A673 (cell line): Measurements from ENCODE around the gene FRMD6. TPM values are rescaled to one million over a fixed set of nuclear protein-coding genes. Genes with fewer than 3 reads are reported as not detected.

Experiments used
- BruUV-seq: library from RNA; stranded (reverse); fragments of 400-500 nt; replicated peaks from 2 replicates; lab custom pipeline; 2021; lab: Mats Ljungman, UMichigan
- CTCF ChIA-PET: fragments of 300-600 bp; sonication (Branson Sonifier 250); formaldehyde crosslinking; loops from one replicate; lab custom pipeline; 2022; ENCODE audit warnings: antibody characterized with exemption; lab: Charles Lee
- POLR2A ChIA-PET: fragments of 300-600 bp; sonication (Branson Sonifier 250); formaldehyde crosslinking; loops from one replicate; lab custom pipeline; 2022; ENCODE audit warnings: antibody characterized with exemption; ENCODE audit not compliant: low non-redundant PET; lab: Charles Lee
- DNase-seq: peaks from one replicate; pipeline ENCODE4 v3.0.0-alpha.2; 2015; ENCODE audit warnings: low spot score
- H3K27ac ChIP-seq: fragments of 200-600 bp; sonication (generic); 2 replicates; pipeline ENCODE4 v1.5.1; 2016; ENCODE audit warnings: mixed run types, low read depth, mild to moderate bottlenecking, mixed read lengths, antibody characterized with exemption, low read length; ENCODE audit not compliant: poor library complexity, severe bottlenecking
- H3K27me3 ChIP-seq: fragments of 200-600 bp; sonication (generic); replicated peaks from 2 replicates; pipeline ENCODE4 v1.6.1; 2017; ENCODE audit warnings: mixed run types, low read depth, mild to moderate bottlenecking, mixed read lengths, antibody characterized with exemption, low read length; ENCODE audit not compliant: insufficient read depth, poor library complexity
- H3K36me3 ChIP-seq: fragments of 200-600 bp; sonication (generic); 2 replicates; pipeline ENCODE4 v1.6.1; 2016; ENCODE audit warnings: mixed run types, mild to moderate bottlenecking, mixed read lengths, antibody characterized with exemption, low read length; ENCODE audit not compliant: insufficient read depth, poor library complexity, severe bottlenecking
- H3K4me1 ChIP-seq: fragments of 200-600 bp; sonication (generic); 2 replicates; pipeline ENCODE4 v1.6.1; 2017; ENCODE audit warnings: mixed run types, mild to moderate bottlenecking, mixed read lengths, antibody characterized with exemption, low read length; ENCODE audit not compliant: insufficient read depth, poor library complexity, severe bottlenecking
- H3K4me3 ChIP-seq: fragments of 200-600 bp; sonication (generic); 2 replicates; pipeline ENCODE4 v1.5.1; 2016; ENCODE audit warnings: low read depth, mixed run types, mild to moderate bottlenecking, mixed read lengths, low read length; ENCODE audit not compliant: poor library complexity, severe bottlenecking
- H3K9me3 ChIP-seq: fragments of 200-600 bp; sonication (generic); 2 replicates; pipeline ENCODE4 v1.6.1; 2016; ENCODE audit warnings: mixed run types, low read depth, mild to moderate bottlenecking, mixed read lengths, antibody characterized with exemption, low read length; ENCODE audit not compliant: poor library complexity, severe bottlenecking
- CTCF ChIP-seq: fragments of 300-800, 200-600 bp; sonication (generic); conservative IDR thresholded peaks from 2 replicates; pipeline ENCODE4 v1.5.1; 2017; ENCODE audit warnings: low read depth, mild to moderate bottlenecking, antibody characterized with exemption, low read length, moderate library complexity, mixed read lengths
- EZH2 ChIP-seq: fragments of 200-600 bp; sonication (generic); IDR thresholded peaks from 2 replicates; pipeline ENCODE4 v1.6.1; 2017; ENCODE audit warnings: borderline replicate concordance, low read depth, mild to moderate bottlenecking, mixed read lengths, antibody characterized with exemption, low read length; ENCODE audit not compliant: poor library complexity, severe bottlenecking
- intact Hi-C: fragments of 100-400 bp; cut with micrococcal nuclease; formaldehyde crosslinking; loops from one replicate; pipeline ENCODE4 v1.10.0; 2022; ENCODE audit not compliant: unreplicated experiment
- total RNA-seq: library from RNA; stranded (reverse); gene quantifications from 2 replicates; pipeline ENCODE4 v1.2.3, GENCODE V29; 2021

The FRMD6 gene
- total RNA-seq, 1 experiment from 2014 or later, result 27.6 TPM

- TF ChIP-seq EZH2, result no peak
- TF ChIP-seq CTCF, result no peak
- no peaks in the 10 kb centered on the region for H3K4me1 ChIP-seq
- ChIA-PET POLR2A (no interaction called here), CTCF (no interaction called here)
- H3K9me3 ChIP-seq, result no peaks in the 10 kb centered on the region
- H3K36me3 ChIP-seq, result peaks cover 7% of the 10 kb centered on the region
- H3K27me3 ChIP-seq, result no peaks in the 10 kb centered on the region
- intact Hi-C loops, result no loop called here
- BruUV-seq, result no TSS peak
- no peak overlapping the region for H3K27ac ChIP-seq
- no peak for DNase-seq
- no peak overlapping the region for H3K4me3 ChIP-seq
Measured at GRCh38 chr14:51704545-51704944, 52.8 kb downstream of the FRMD6 start.

- H3K27ac ChIP-seq, result no peak overlapping the region
- H3K36me3 ChIP-seq, result peaks cover 14% of the 10 kb centered on the region
- ChIA-PET CTCF (no interaction called here), POLR2A (no interaction called here)
- TF ChIP-seq EZH2, result no peak
- no peak for TF ChIP-seq CTCF
- BruUV-seq, result no TSS peak
- H3K4me3 ChIP-seq, result no peak overlapping the region
- no peak for DNase-seq
- intact Hi-C loops, result loop anchor here (5.0 kb wide), 1 partner anchor 590 kb away; no protein-coding TSS in a partner anchor
- H3K9me3 ChIP-seq, result no peaks in the 10 kb centered on the region
- H3K4me1 ChIP-seq, result no peaks in the 10 kb centered on the region
- no peaks in the 10 kb centered on the region for H3K27me3 ChIP-seq
Measured at GRCh38 chr14:51707327-51707726, 55.6 kb downstream of the FRMD6 start.

GRCh38 chr14:51711505-51711904, 59.8 kb downstream of the FRMD6 start:
- BruUV-seq, result no TSS peak
- H3K4me3 ChIP-seq, result no peak overlapping the region
- H3K36me3 ChIP-seq, result peaks cover 17% of the 10 kb centered on the region
- no peak for DNase-seq
- H3K27me3 ChIP-seq, result no peaks in the 10 kb centered on the region
- TF ChIP-seq EZH2 (no peak), CTCF (no peak)
- H3K27ac ChIP-seq, result no peak overlapping the region
- ChIA-PET CTCF (no interaction called here), POLR2A (no interaction called here)
- H3K9me3 ChIP-seq, result no peaks in the 10 kb centered on the region
- H3K4me1 ChIP-seq, result no peaks in the 10 kb centered on the region
- intact Hi-C loops, result no loop called here
